ENCODE results near the gene RELN. TPM values are rescaled to one million over a fixed set of nuclear protein-coding genes. Genes with fewer than 3 reads are reported as not detected.

Gene RELN
- total RNA-seq, 1 donor from 2014 or later: not detected

- no peak for TF ChIP-seq CTCF (IDR thresholded peaks at IDR 0.05)
- DNase-seq (no peak), ATAC-seq (ENCODE audit: low read depth) (no peak)
- Mint-ChIP-seq H3K27ac (no peak overlapping the region), H3K9me3 (no peaks in the 10 kb centered on the region), H3K36me3 (ENCODE audit: low read depth) (no peaks in the 10 kb centered on the region), H3K27me3 (peaks cover 5% of the 10 kb centered on the region), H3K4me3 (no peak overlapping the region), H3K4me1 (no peaks in the 10 kb centered on the region)
- CTCF ChIA-PET: interaction anchor here (1.1 kb wide), 1 partner anchor 618 kb away, joined by 3 read pairs; no protein-coding TSS in a partner anchor
- POLR2A ChIA-PET: no interaction called here
- intact Hi-C loops (cut with micrococcal nuclease): no loop called here
These were observed 375.5 kb downstream of the RELN start for GRCh38 chr7:103613655-103614642.

GRCh38 chr7:103609778-103610177 is 379.7 kb downstream of the RELN start:
- DNase-seq (no peak), ATAC-seq (ENCODE audit: low read depth) (no peak)
- Mint-ChIP-seq H3K36me3 (ENCODE audit: low read depth) (no peaks in the 10 kb centered on the region), H3K9me3 (no peaks in the 10 kb centered on the region), H3K27ac (no peak overlapping the region), H3K27me3 (peaks cover 1% of the 10 kb centered on the region), H3K4me3 (no peak overlapping the region), H3K4me1 (no peaks in the 10 kb centered on the region)
- ChIA-PET CTCF (no interaction called here), POLR2A (no interaction called here)
- no peak for TF ChIP-seq CTCF (IDR thresholded peaks at IDR 0.05)
- intact Hi-C loops (cut with micrococcal nuclease): no loop called here

GRCh38 chr7:103605640-103606039 is 383.8 kb downstream of the RELN start:
- DNase-seq (no peak), ATAC-seq (ENCODE audit: low read depth) (no peak)
- Mint-ChIP-seq H3K27me3 (peaks cover 1% of the 10 kb centered on the region), H3K4me1 (no peaks in the 10 kb centered on the region), H3K27ac (no peak overlapping the region), H3K9me3 (no peaks in the 10 kb centered on the region), H3K36me3 (ENCODE audit: low read depth) (no peaks in the 10 kb centered on the region), H3K4me3 (no peak overlapping the region)
- TF ChIP-seq CTCF (IDR thresholded peaks at IDR 0.05): no peak
- POLR2A ChIA-PET: no interaction called here
- CTCF ChIA-PET: no interaction called here
- intact Hi-C loops (cut with micrococcal nuclease): no loop called here

- ChIA-PET CTCF (no interaction called here), POLR2A (no interaction called here)
- Mint-ChIP-seq H3K4me3 (no peak overlapping the region), H3K9me3 (no peaks in the 10 kb centered on the region), H3K36me3 (ENCODE audit: low read depth) (no peaks in the 10 kb centered on the region), H3K27ac (no peak overlapping the region), H3K4me1 (no peaks in the 10 kb centered on the region), H3K27me3 (no peaks in the 10 kb centered on the region)
- DNase-seq (no peak), ATAC-seq (ENCODE audit: low read depth) (no peak)
- TF ChIP-seq CTCF (IDR thresholded peaks at IDR 0.05): no peak
- intact Hi-C loops (cut with micrococcal nuclease): no loop called here
These were observed 391.0 kb downstream of the RELN start for GRCh38 chr7:103598326-103598905.

- Mint-ChIP-seq H3K36me3 (ENCODE audit: low read depth) (no peaks in the 10 kb centered on the region), H3K4me3 (no peak overlapping the region), H3K27me3 (no peaks in the 10 kb centered on the region), H3K4me1 (no peaks in the 10 kb centered on the region), H3K9me3 (no peaks in the 10 kb centered on the region), H3K27ac (no peak overlapping the region)
- intact Hi-C loops (cut with micrococcal nuclease): no loop called here
- ChIA-PET POLR2A (no interaction called here), CTCF (no interaction called here)
- DNase-seq (no peak), ATAC-seq (ENCODE audit: low read depth) (no peak)
- TF ChIP-seq CTCF (IDR thresholded peaks at IDR 0.05): no peak
These were observed 391.9 kb downstream of the RELN start for GRCh38 chr7:103597606-103598005.

All from activated B cell treated with CpG ODN at 0.5 μM for 24 hours (primary cell).